ENCODE results near the gene TLX1.

TLX1 gene

GRCh38 chr10:101134299-101135127, 3.4 kb downstream of the TLX1 start:
- DNase-seq: no peak

- DNase-seq: no peak
Observed at GRCh38 chr10:101135141-101136006, 4.3 kb downstream of the TLX1 start.

- no peak for DNase-seq
Observed at GRCh38 chr10:101136007-101136707, 5.1 kb downstream of the TLX1 start.

- DNase-seq: no peak
Observed at GRCh38 chr10:101136708-101137121, 5.6 kb downstream of the TLX1 start.

GRCh38 chr10:101137271-101137670, 6.2 kb downstream of the TLX1 start:
- DNase-seq: no peak

- no peak for DNase-seq
Observed at GRCh38 chr10:101138788-101139420, 7.8 kb downstream of the TLX1 start.

- no peak for DNase-seq
Observed at GRCh38 chr10:101139421-101139911, 8.4 kb downstream of the TLX1 start.

- no peak for DNase-seq
Observed at GRCh38 chr10:101140084-101140949, 9.2 kb downstream of the TLX1 start.

- no peak for DNase-seq
Observed at GRCh38 chr10:101140950-101141615, 10.0 kb downstream of the TLX1 start.

- no peak for DNase-seq
Observed at GRCh38 chr10:101141616-101142532, 10.8 kb downstream of the TLX1 start.

GRCh38 chr10:101142533-101143344, 11.6 kb downstream of the TLX1 start:
- no peak for DNase-seq

GRCh38 chr10:101143345-101143630, 12.2 kb downstream of the TLX1 start:
- DNase-seq: no peak

GRCh38 chr10:101144053-101144452, 13.0 kb downstream of the TLX1 start:
- DNase-seq: no peak

GRCh38 chr10:101145145-101145544, 14.0 kb downstream of the TLX1 start:
- no peak for DNase-seq

- DNase-seq: no peak
Observed at GRCh38 chr10:101145750-101146391, 14.8 kb downstream of the TLX1 start.

- DNase-seq: no peak
Observed at GRCh38 chr10:101146392-101147251, 15.5 kb downstream of the TLX1 start.

- DNase-seq: no peak
Observed at GRCh38 chr10:101151395-101151794, 20.3 kb downstream of the TLX1 start.

GRCh38 chr10:101152316-101152715, 21.2 kb downstream of the TLX1 start:
- no peak for DNase-seq
